ENCODE results near the gene RHOT2. TPM values are rescaled to one million over a fixed set of nuclear protein-coding genes. Genes with fewer than 3 reads are reported as not detected.

Gene RHOT2
- total RNA-seq, 1 experiment from 2014 or later, result 184 TPM

DNA sequence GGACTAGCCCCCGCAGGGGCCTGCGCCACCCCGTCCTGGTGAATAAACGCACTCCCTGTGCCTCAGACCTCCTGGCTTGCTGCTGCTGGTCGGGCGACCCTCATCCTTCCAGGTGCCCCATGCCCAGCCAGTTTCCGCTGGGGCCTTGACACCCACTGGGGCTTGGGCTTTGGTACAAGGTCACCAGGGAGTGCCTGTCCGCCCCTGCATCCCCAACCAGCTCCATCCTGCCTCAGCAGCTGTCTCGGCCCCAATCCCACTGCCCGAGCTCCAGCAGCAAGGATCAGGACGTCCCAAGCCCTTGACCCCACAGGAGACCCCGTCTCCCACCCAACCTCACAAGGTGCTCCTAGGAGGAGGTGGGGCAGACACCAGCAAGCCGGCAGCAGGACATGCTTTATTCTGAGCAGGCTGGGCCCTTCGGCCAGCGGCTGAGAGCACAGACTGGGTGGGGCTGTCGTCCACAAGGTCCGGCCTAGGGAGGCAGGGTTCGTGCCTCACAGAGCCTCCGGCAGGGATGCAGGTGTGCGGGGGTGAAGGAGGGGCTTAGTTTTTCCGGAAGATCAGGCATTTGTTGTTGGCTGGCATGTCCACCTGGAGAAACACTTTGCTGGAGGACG, 33.8 kb upstream of the RHOT2 start:
- Histone ChIP-seq H3K36me3 (ENCODE audit: insufficient read depth, low read length, poor library complexity, severe bottlenecking) (no peaks in the 10 kb centered on the region), H3K4me3 (ENCODE audit: low read depth, low read length, poor library complexity, severe bottlenecking) (no peak overlapping the region), H3K4me1 (ENCODE audit: insufficient read depth, low read length, poor library complexity, severe bottlenecking) (no peaks in the 10 kb centered on the region), H3K27me3 (replicated peaks; ENCODE audit: insufficient read depth, low read depth, low read length, poor library complexity) (no peaks in the 10 kb centered on the region), H3K27ac (ENCODE audit: low read depth, low read length, poor library complexity, severe bottlenecking) (no peak overlapping the region), H3K9me3 (ENCODE audit: low read depth, low read length, poor library complexity, severe bottlenecking) (no peaks in the 10 kb centered on the region)
- BruUV-seq (replicated peaks), result no TSS peak
- CTCF ChIA-PET, result no interaction called here
- POLR2A ChIA-PET (ENCODE audit: low non-redundant PET), result no interaction called here
- intact Hi-C loops (cut with micrococcal nuclease; ENCODE audit: unreplicated experiment), result no loop called here
- TF ChIP-seq CTCF (conservative IDR thresholded peaks at IDR 0.05; ENCODE audit: low read depth, low read length), result no peak
- no peak for DNase-seq (ENCODE audit: low spot score)

DNA sequence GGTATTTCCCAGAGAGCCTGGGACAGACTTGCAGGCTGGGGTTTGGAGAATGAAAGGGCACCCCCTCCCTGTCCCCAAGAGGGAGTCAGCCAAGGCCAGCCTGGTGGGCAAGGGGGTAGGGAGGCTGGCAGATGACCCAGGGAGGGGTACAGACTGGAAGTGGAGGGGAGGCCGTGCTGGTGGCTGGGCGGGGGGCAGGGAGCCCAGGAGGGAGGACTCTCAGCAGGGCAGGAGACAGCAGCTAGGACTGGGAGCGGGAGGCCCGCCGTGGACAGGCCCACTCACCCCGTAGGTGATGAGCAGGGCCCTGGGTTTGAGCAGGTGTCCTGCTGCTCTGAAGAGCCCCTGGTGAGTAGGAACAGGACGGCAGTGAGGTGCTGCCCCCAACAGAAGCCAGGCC, 32.9 kb upstream of the RHOT2 start:
- DNase-seq (ENCODE audit: low spot score), result no peak
- TF ChIP-seq CTCF (conservative IDR thresholded peaks at IDR 0.05; ENCODE audit: low read depth, low read length), result no peak
- TF ChIP-seq EZH2 (IDR thresholded peaks at IDR 0.05; ENCODE audit: borderline replicate concordance, low read depth, low read length, poor library complexity, severe bottlenecking), result no peak
- peak overlapping the region; percentile 95 for H3K4me3 ChIP-seq (ENCODE audit: low read depth, low read length, poor library complexity, severe bottlenecking)
- H3K27ac ChIP-seq (ENCODE audit: low read depth, low read length, poor library complexity, severe bottlenecking), result peak overlapping the region; percentile 94
- POLR2A ChIA-PET (ENCODE audit: low non-redundant PET), result no interaction called here
- CTCF ChIA-PET, result no interaction called here
- no peaks in the 10 kb centered on the region for H3K36me3 ChIP-seq (ENCODE audit: insufficient read depth, low read length, poor library complexity, severe bottlenecking)
- H3K4me1 ChIP-seq (ENCODE audit: insufficient read depth, low read length, poor library complexity, severe bottlenecking), result no peaks in the 10 kb centered on the region
- intact Hi-C loops (cut with micrococcal nuclease; ENCODE audit: unreplicated experiment), result loop anchor here (5.0 kb wide), 1 partner anchor 48 kb away; no protein-coding TSS in a partner anchor
- H3K9me3 ChIP-seq (ENCODE audit: low read depth, low read length, poor library complexity, severe bottlenecking), result no peaks in the 10 kb centered on the region
- no TSS peak for BruUV-seq (replicated peaks)
- H3K27me3 ChIP-seq (replicated peaks; ENCODE audit: insufficient read depth, low read depth, low read length, poor library complexity), result no peaks in the 10 kb centered on the region

- CTCF ChIA-PET, result no interaction called here
- Histone ChIP-seq H3K27ac (ENCODE audit: low read depth, low read length, poor library complexity, severe bottlenecking) (peak overlapping the region; percentile 94), H3K4me3 (ENCODE audit: low read depth, low read length, poor library complexity, severe bottlenecking) (peak overlapping the region; percentile 95), H3K9me3 (ENCODE audit: low read depth, low read length, poor library complexity, severe bottlenecking) (no peaks in the 10 kb centered on the region), H3K36me3 (ENCODE audit: insufficient read depth, low read length, poor library complexity, severe bottlenecking) (no peaks in the 10 kb centered on the region), H3K27me3 (replicated peaks; ENCODE audit: insufficient read depth, low read depth, low read length, poor library complexity) (no peaks in the 10 kb centered on the region), H3K4me1 (ENCODE audit: insufficient read depth, low read length, poor library complexity, severe bottlenecking) (no peaks in the 10 kb centered on the region)
- intact Hi-C loops (cut with micrococcal nuclease; ENCODE audit: unreplicated experiment), result loop anchor here (5.0 kb wide), 1 partner anchor 48 kb away; no protein-coding TSS in a partner anchor
- POLR2A ChIA-PET (ENCODE audit: low non-redundant PET), result no interaction called here
- TF ChIP-seq EZH2 (IDR thresholded peaks at IDR 0.05; ENCODE audit: borderline replicate concordance, low read depth, low read length, poor library complexity, severe bottlenecking), result no peak
- no peak for TF ChIP-seq CTCF (conservative IDR thresholded peaks at IDR 0.05; ENCODE audit: low read depth, low read length)
- no peak for DNase-seq (ENCODE audit: low spot score)
- no TSS peak for BruUV-seq (replicated peaks)
Measured at GRCh38 chr16:635573-636205, 32.2 kb upstream of the RHOT2 start.
